Measurements from ENCODE around the gene CFAP74. TPM values are rescaled to one million over a fixed set of nuclear protein-coding genes. Genes with fewer than 3 reads are reported as not detected.
"Not testable (repeated sequence)": the region's sequence is repeated elsewhere in the genome, so short reads cannot be mapped to it uniquely, and the experiment has no call there.

Gene CFAP74
- polyA plus RNA-seq, 1 donor from 2014 or later, result 0.22 TPM

GRCh38 chr1:1980467-1981141 lies 23.0 kb downstream of the CFAP74 start:
- no peaks in the 10 kb centered on the region for H3K9me3 ChIP-seq (ENCODE audit: low read length)
- no peak overlapping the region for H3K9ac ChIP-seq (ENCODE audit: low read length)
- H3K4me3 ChIP-seq (ENCODE audit: low read length), result no peak overlapping the region
- no peak overlapping the region for H2AFZ ChIP-seq (ENCODE audit: low read depth, low read length)
- no peaks in the 10 kb centered on the region for H3F3A ChIP-seq (ENCODE audit: insufficient read depth, low read length, poor library complexity, severe bottlenecking)
- no peaks in the 10 kb centered on the region for H3K9me2 ChIP-seq (ENCODE audit: insufficient read depth, low read length)
- no peak for TF ChIP-seq MXI1 (conservative IDR thresholded peaks at IDR 0.05; ENCODE audit: poor library complexity, severe bottlenecking)
- no peaks in the 10 kb centered on the region for H3K27me3 ChIP-seq (ENCODE audit: insufficient read depth, low read depth, low read length)
- no peaks in the 10 kb centered on the region for H3K36me3 ChIP-seq (ENCODE audit: insufficient read depth, low read length)
- no peaks in the 10 kb centered on the region for H3K79me2 ChIP-seq (replicated peaks; ENCODE audit: insufficient read depth, low read length)
- H4K20me1 ChIP-seq (ENCODE audit: insufficient read depth), result no peaks in the 10 kb centered on the region
- H3K4me2 ChIP-seq (ENCODE audit: low read length), result no peak overlapping the region
- H3K27ac ChIP-seq (ENCODE audit: low read length), result no peak overlapping the region

- Histone ChIP-seq H2AFZ (ENCODE audit: low read depth, low read length) (no peak overlapping the region), H3K27me3 (ENCODE audit: insufficient read depth, low read depth, low read length) (no peaks in the 10 kb centered on the region), H3F3A (ENCODE audit: insufficient read depth, low read length, poor library complexity, severe bottlenecking) (no peaks in the 10 kb centered on the region), H3K27ac (ENCODE audit: low read length) (no peak overlapping the region), H3K79me2 (replicated peaks; ENCODE audit: insufficient read depth, low read length) (no peaks in the 10 kb centered on the region), H3K4me2 (ENCODE audit: low read length) (no peak overlapping the region), H3K9me2 (ENCODE audit: insufficient read depth, low read length) (no peaks in the 10 kb centered on the region), H3K9me3 (ENCODE audit: low read length) (no peaks in the 10 kb centered on the region), H3K4me3 (ENCODE audit: low read length) (no peak overlapping the region), H3K9ac (ENCODE audit: low read length) (no peak overlapping the region), H4K20me1 (ENCODE audit: insufficient read depth) (no peaks in the 10 kb centered on the region), H3K36me3 (ENCODE audit: insufficient read depth, low read length) (no peaks in the 10 kb centered on the region)
- TF ChIP-seq EP300 (conservative IDR thresholded peaks at IDR 0.05; ENCODE audit: poor library complexity, severe bottlenecking), result no peak
- TF ChIP-seq RAD21 (conservative IDR thresholded peaks at IDR 0.05), result no peak
- no peak for TF ChIP-seq SMC3 (conservative IDR thresholded peaks at IDR 0.05; ENCODE audit: poor library complexity)
- no peak for TF ChIP-seq POLR2AphosphoS5 (IDR thresholded peaks at IDR 0.05)
- TF ChIP-seq EZH2 (IDR thresholded peaks at IDR 0.05; ENCODE audit: borderline replicate concordance, insufficient read depth, low read length, poor library complexity, severe bottlenecking), result no peak
- TF ChIP-seq, protein P1, sequence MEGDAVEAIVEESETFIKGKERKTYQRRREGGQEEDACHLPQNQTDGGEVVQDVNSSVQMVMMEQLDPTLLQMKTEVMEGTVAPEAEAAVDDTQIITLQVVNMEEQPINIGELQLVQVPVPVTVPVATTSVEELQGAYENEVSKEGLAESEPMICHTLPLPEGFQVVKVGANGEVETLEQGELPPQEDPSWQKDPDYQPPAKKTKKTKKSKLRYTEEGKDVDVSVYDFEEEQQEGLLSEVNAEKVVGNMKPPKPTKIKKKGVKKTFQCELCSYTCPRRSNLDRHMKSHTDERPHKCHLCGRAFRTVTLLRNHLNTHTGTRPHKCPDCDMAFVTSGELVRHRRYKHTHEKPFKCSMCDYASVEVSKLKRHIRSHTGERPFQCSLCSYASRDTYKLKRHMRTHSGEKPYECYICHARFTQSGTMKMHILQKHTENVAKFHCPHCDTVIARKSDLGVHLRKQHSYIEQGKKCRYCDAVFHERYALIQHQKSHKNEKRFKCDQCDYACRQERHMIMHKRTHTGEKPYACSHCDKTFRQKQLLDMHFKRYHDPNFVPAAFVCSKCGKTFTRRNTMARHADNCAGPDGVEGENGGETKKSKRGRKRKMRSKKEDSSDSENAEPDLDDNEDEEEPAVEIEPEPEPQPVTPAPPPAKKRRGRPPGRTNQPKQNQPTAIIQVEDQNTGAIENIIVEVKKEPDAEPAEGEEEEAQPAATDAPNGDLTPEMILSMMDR (IDR thresholded peaks at IDR 0.05; ENCODE audit: poor library complexity, severe bottlenecking), result no peak
- TF ChIP-seq MXI1 (conservative IDR thresholded peaks at IDR 0.05; ENCODE audit: poor library complexity, severe bottlenecking), result no peak
- TF ChIP-seq, protein P2, sequence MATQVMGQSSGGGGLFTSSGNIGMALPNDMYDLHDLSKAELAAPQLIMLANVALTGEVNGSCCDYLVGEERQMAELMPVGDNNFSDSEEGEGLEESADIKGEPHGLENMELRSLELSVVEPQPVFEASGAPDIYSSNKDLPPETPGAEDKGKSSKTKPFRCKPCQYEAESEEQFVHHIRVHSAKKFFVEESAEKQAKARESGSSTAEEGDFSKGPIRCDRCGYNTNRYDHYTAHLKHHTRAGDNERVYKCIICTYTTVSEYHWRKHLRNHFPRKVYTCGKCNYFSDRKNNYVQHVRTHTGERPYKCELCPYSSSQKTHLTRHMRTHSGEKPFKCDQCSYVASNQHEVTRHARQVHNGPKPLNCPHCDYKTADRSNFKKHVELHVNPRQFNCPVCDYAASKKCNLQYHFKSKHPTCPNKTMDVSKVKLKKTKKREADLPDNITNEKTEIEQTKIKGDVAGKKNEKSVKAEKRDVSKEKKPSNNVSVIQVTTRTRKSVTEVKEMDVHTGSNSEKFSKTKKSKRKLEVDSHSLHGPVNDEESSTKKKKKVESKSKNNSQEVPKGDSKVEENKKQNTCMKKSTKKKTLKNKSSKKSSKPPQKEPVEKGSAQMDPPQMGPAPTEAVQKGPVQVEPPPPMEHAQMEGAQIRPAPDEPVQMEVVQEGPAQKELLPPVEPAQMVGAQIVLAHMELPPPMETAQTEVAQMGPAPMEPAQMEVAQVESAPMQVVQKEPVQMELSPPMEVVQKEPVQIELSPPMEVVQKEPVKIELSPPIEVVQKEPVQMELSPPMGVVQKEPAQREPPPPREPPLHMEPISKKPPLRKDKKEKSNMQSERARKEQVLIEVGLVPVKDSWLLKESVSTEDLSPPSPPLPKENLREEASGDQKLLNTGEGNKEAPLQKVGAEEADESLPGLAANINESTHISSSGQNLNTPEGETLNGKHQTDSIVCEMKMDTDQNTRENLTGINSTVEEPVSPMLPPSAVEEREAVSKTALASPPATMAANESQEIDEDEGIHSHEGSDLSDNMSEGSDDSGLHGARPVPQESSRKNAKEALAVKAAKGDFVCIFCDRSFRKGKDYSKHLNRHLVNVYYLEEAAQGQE (IDR thresholded peaks at IDR 0.05; ENCODE audit: borderline replicate concordance), result no peak
- no peak for TF ChIP-seq TAF1 (IDR thresholded peaks at IDR 0.05; ENCODE audit: low read depth)
These were observed 24.0 kb downstream of the CFAP74 start for GRCh38 chr1:1979482-1980165.

DNA sequence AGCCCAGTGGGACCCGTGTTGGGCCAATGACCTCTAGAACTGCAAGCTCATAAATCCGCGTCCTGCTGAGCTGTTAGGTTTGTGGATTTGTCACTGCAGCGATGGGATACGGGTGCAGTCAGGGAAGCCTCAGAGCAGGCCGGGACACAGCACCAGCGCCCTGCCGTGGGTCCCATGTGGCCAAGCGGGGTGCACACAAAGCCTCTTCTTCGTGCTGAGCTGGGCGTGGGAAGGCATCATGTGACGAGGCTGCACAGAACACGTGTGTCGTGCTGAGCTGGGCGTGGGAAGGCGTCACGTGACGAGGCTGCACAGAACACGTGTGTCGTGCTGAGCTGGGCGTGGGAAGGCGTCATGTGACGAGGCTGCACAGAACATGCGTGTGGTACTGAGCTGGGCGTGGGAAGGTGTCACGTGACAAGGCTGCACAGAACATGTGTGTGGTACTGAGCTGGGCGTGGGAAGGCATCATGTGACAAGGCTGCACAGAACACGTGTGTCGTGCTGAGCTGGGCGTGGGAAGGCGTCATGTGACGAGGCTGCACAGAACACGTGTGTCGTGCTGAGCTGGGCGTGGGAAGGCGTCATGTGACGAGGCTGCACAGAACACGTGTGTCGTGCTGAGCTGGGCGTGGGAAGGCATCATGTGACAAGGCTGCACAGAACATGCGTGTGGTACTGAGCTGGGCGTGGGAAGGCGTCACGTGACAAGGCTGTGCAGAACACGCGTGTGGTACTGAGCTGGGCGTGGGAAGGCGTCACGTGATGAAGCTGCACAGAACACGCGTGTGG lies 24.7 kb downstream of the CFAP74 start:
- not testable (repeated sequence) for H3K27me3 ChIP-seq (ENCODE audit: insufficient read depth, low read depth, low read length); H3K9me2 ChIP-seq (ENCODE audit: insufficient read depth, low read length); H3K4me2 ChIP-seq (ENCODE audit: low read length); H3K79me2 ChIP-seq (replicated peaks; ENCODE audit: insufficient read depth, low read length); H3K4me3 ChIP-seq (ENCODE audit: low read length); H3K9ac ChIP-seq (ENCODE audit: low read length); H3F3A ChIP-seq (ENCODE audit: insufficient read depth, low read length, poor library complexity, severe bottlenecking); H3K9me3 ChIP-seq (ENCODE audit: low read length); H3K27ac ChIP-seq (ENCODE audit: low read length); H4K20me1 ChIP-seq (ENCODE audit: insufficient read depth); H3K36me3 ChIP-seq (ENCODE audit: insufficient read depth, low read length); H2AFZ ChIP-seq (ENCODE audit: low read depth, low read length)

All from neural cell (in vitro differentiated cells).